Superior temporal gyrus (tissue), 1 donor: ENCODE measurements around the gene PRM3.
A peak's percentile ranks its signal among the peaks of the same experiment; 100 is the strongest.
"Not testable (repeated sequence)": the region's sequence is repeated elsewhere in the genome, so short reads cannot be mapped to it uniquely, and the experiment has no call there.

Experiments used
- DNase-seq: peaks from one replicate; pipeline ENCODE4 v3.0.0-alpha.2; 2016; ENCODE audit errors: extremely low spot score

Gene PRM3

DNA sequence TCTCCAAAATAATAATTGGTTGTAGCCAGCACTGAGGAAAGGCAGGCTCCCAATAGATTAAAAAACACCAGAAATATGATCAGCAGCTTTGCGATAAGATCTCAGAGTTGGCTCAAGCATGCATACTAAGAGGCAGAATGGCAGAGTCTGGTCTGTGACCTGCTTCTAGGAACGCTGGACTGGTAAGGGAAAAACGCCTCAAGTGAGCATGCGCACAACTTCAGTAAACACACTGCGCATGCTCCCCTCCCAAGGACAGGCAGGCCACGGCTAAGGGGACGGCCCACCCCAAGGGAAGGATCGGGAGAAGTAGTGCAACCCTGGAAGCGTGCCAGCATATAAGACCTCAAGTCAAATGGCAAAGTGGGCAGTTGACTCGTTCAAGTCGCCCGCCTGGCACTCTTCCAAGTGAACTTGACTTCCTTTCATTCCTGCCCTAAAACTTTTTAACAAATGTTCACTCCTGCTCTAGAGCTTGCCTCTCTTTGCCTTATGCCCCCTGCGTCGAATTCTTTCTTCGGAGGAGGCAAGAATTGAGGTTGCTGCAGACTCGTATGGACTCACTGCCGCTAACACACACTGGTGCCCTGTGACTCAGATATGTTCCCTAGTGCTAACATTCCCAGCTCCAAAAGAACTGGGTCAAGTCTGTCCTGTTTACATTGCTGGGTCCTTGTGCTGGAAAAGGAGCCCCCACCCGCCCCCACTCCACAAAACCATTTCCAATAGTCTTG lies 30.1 kb upstream of the PRM3 start:
- DNase-seq = no peak

DNA sequence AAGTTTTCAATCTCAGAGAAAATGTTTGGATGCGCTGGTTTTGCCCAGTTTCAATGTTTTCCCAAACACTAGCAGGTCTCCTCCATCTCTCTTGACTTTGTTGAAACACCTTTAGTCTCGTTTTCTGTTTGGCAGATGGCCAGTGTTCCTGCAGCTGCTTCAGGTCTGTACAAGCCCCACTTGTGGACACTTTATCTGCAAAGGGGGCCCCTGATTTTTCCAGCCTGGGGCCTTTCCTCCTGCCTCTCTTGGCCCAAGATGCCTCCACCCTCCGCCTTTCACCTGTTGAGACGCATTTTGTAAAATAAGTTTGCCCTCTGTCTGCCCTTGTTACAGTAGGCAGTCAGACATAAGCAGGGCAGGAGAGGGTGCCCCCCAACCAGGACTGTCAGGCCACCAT lies 29.5 kb upstream of the PRM3 start:
- DNase-seq = no peak

DNA sequence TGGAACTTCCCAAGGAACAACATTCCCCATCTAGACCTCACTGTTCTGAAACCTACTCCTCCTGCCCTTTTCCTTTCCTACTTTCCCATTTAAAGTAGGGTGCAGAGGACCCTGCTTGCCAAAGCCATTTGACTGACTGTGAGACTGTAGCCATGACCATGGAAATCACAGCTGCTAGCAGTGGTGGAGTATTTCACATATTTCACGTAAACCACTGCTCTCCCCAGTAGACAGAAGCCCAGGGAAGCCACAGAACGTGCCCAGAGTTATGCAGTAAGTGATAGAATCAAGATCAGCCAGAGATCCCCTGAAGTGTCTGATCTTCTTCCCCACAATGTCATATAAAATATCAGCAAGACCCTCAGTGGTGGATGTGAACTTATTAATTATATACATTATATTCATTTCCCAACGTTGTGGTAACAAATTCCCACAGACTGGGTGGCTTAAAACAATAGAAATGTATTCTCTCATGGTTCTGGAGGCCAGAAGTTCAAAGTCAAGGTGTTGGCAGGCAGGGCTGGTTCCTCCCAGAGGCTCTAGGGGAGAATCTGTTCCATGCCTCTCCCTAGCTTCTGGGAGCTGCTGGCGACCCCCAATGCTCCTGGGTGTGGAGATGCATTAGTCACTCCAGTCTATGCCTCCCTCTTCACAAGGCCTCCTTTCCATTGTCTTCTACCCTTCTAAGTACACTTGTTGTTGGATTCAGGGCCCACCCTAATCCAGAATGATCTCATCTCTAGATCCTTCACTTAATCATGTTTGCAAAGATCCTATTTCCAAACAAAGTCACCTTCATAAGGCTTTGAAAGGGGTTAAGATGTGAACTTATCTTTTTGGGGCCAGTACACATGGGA lies 28.4 kb upstream of the PRM3 start:
- no peak for DNase-seq

DNA sequence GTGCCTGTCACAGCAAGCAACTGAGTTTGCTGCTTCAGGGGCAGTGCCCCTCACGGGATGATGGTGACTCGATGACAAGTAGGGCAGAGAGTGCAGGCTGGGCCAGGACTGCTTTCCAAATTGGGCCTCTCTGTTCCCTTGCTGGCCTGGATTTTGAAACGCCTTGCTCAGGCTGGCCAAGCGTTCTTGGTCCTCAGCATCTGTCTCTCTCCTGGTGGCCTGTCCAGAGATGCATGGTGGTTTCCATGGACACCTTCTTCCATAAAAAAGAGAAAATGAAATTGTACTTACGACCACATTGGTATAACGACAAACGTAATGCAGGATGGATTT lies 27.1 kb upstream of the PRM3 start:
- DNase-seq = no peak

DNA sequence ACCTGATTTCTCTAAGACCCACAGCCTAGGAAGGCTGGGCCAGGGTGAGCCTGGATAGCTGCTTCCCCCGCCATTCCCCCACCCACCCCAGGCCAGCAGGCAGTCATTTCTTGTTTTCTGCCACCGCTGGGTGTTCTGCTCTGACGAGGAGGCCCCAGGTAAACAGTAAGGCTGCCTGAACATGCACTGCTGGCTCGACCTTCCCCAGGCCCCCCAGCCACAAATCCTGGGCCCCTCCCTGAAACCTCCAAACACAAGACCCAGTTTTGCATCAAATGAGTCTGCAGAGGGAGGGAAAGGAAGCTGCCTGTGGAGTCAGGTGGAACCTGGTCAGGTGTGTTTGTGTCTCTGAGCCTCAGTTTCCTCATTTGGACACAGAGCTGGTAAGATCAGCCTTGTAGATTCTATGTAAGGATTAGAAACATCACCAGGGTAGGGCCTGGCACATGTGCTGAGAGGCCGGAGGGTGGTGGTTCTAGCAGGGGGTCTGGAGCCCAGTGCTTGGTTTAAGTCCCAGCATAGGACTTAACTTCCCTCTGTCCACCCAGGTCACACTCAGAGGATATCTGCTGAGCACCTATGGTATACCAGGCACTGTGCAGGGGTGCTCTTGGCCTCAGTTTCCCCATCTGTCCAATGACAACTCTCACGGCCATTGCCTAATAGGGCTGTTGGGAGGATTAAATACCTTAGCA lies 26.6 kb upstream of the PRM3 start:
- DNase-seq = no peak

DNA sequence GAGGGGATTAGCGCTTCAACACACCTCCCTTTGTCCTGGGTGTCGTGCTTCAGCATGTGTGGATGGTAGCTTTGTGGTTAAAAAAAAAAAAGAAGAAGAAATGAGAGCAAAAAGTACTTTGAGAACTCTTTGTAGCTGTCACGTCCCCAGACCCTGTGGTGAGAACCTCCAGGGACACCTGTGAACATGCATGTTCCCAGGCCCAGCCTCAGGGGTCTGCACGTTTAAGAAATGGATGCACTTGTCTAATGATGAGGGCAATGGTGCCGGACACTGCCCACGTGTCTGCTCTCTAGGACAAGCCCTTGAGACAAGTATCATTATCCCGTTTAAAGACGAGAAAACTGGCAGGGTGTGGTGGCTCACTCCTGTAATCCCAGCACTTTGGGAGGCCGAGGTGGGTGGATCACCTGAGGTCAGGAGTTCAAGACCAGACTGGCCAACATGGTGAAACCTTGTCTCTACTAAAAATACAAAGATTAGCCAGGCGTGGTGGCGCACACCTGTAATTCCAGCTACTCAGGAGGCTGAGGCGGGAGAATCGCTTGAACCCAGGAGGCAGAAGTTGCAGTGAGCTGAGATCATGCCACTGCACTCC lies 25.6 kb upstream of the PRM3 start:
- DNase-seq = not testable (repeated sequence)

- DNase-seq = no peak
These were observed 24.9 kb upstream of the PRM3 start for GRCh38 chr16:11298143-11298900.

- peak; percentile 64 for DNase-seq
These were observed 24.2 kb upstream of the PRM3 start for GRCh38 chr16:11297492-11298142.

- DNase-seq = no peak
These were observed 23.5 kb upstream of the PRM3 start for GRCh38 chr16:11296706-11297491.

DNA sequence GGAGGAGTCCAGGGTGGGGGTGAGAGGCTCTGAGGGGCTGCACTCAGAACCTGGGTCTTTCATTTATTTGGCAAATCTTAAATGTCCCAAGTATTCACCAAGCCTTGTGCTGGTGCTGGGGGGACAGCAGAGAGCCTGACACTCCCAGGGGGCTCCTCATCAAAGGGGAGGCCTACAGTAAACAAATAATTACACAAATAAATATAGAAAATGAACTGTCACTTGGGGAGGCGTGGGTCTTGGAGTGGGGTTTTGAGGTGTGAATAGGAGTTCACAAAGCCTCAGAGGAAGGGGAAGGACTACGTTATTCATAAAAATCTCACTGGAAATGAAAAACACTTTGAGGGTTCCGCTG lies 22.9 kb upstream of the PRM3 start:
- no peak for DNase-seq

DNA sequence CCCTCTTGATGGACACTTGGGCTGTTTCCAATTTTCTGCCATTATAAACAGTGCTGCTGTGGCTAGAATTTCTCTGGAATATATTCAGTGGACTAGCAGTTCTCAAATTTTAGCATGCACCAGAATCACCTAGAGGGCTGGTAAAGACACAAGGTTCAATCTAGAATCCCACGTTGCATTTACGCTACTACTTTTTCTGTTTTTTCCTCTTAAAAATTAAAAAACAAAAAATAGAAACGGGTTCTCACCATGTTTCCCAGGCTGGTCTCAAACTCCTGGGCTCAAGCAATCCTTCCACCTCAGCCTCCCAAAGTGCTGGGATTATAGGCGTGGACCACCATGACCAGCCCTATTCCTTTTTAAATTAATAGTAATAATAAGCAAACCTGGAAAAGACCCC lies 22.2 kb upstream of the PRM3 start:
- DNase-seq = no peak

DNA sequence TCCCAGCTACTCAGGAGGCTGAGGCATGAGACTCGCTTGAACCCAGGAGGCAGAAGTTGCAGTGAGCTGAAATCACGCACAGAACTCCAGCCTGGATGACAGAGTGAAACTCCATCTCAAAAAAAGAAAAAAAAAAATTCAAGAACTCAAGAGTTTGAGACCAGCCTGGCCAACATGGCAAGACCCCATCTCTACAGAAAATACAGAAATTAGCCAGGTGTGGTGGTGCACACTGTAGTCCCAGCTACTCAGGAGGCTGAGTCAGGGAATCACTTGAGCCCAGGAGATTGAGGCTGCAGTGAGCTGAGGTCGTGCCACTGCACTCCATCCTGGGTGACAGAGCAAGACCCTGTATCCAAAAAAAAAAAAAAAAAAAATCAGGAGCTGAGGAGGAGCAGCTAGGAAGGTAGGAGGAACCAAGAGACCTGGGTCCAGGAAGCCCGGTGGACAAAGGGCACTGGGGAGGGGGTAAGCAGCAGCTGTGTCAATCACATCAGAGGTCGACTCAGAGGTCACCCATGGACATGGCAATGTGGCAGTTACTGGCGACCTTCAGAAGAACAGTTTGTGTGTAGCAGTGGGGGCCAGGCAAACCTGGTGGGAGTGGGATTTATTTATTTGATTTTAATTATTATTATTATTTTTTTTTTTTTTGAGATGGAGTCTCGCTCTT lies 18.8 kb upstream of the PRM3 start:
- no peak for DNase-seq

- no peak for DNase-seq
These were observed 17.8 kb upstream of the PRM3 start for GRCh38 chr16:11291091-11291703.

- no peak for DNase-seq
These were observed 16.9 kb upstream of the PRM3 start for GRCh38 chr16:11290102-11290893.

- not testable (repeated sequence) for DNase-seq
These were observed 16.3 kb upstream of the PRM3 start for GRCh38 chr16:11289696-11290095.

DNA sequence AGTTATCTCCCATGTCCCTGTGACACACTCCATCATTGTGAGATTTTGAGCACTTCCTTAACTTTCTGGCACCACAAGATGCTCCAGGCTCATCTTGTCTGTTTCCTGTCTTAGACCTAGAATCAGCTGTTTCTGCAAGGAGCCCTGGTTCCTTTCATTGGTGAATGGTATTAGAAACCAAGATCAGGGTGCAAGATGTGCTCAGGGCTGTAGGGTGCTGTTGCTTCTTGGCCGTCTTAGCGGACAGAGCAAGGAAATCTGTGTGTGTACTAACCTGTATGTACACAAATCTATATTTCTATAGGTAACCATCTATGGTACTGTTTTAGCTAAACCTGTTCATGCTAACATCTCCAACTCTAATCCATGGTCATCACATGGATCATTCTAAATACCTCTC lies 15.8 kb upstream of the PRM3 start:
- no peak for DNase-seq

GRCh38 chr16:11285842-11286241 lies 12.4 kb upstream of the PRM3 start:
- no peak for DNase-seq

DNA sequence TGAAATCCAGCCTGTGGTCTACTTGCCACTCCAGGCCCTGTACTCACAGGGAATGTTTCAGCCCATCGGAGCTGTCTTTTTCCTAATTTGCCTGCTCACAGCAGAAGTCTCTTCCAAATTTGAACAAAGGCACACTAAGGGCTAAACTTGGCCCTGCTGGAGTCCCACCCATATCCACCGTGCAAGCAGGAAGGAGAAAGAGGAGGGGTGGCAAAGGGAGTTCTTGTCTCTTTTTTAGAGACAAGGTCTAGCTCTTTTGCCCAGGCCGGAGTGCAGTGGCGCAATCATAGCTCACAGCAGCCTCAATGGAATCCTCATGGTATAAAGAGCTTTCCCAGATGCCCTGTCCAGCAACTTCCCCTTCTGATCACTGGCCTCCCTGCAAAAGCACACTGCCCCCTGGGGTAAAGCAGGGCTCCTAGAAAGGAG lies 10.4 kb upstream of the PRM3 start:
- DNase-seq = no peak
